ENCODE data around the gene KANSL3.

GRCh38 chr2:96668771-96669170, 30.7 kb upstream of the KANSL3 start:
- TF ChIP-seq SUZ12 (IDR thresholded peaks at IDR 0.05) (no peak), FOXK2 (IDR thresholded peaks at IDR 0.05) (no peak)

Data from HEK293T (cell line).